ENCODE data around the gene LARP4B.

The LARP4B gene

DNA sequence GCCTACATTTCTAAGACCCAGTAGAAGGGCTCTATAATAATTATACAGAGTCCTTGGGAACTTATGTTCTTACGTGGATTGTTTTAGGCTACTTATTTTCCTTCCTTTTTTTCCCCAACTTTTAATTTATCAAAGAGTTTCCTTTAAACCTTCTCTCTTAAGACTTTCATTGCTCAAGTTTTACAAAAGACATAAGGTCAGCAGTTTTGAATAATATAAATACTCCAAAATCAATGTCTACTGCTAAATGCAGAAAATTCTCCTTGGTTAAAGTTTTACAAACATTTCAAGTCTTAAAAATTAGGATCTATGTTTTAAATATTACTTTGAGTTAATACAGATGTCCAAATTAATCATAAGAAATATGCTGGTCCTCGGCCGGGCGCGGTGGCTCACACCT lies 97.0 kb downstream of the LARP4B start:
- no peak overlapping the region for H3K27ac ChIP-seq (ENCODE audit: low read depth, low read length)
- no peak overlapping the region for H3K4me3 ChIP-seq (ENCODE audit: low read depth, low read length)
- peaks cover 20% of the 10 kb centered on the region for H3K36me3 ChIP-seq (ENCODE audit: insufficient read depth, low read length)
- H2AFZ ChIP-seq (ENCODE audit: low read length, unreplicated experiment): no peak overlapping the region
- H3K27me3 ChIP-seq (ENCODE audit: insufficient read depth, low read length): no peaks in the 10 kb centered on the region
- peaks cover 38% of the 10 kb centered on the region for H3K79me2 ChIP-seq (ENCODE audit: control insufficient read depth, insufficient read depth, low read length, unreplicated experiment)
- H3K4me1 ChIP-seq (ENCODE audit: control insufficient read depth, insufficient read depth, low read length, unreplicated experiment): no peaks in the 10 kb centered on the region

DNA sequence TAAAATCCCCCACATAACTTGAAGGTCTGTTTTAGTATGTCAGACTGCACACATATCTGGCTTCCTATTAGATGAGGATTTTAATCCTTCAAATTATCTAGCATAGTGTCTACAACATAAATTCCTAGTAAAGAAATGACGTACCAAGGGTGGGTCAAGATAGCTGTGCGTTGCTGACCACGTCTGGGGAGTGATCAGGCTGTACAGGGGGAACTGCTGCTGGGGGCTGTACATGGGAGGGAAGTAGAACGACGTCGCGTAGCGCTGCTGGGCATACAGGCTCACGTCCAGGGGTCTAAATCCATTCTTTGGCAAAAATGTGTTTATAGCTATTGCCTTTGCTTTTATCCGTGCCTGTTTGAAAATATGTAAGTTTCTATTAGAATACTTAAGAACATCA lies 102.3 kb downstream of the LARP4B start:
- Histone ChIP-seq H3K4me1 (ENCODE audit: control insufficient read depth, insufficient read depth, low read length, unreplicated experiment) (no peaks in the 10 kb centered on the region), H2AFZ (ENCODE audit: low read length, unreplicated experiment) (no peak overlapping the region), H3K27ac (ENCODE audit: low read depth, low read length) (no peak overlapping the region), H3K79me2 (ENCODE audit: control insufficient read depth, insufficient read depth, low read length, unreplicated experiment) (peaks cover 17% of the 10 kb centered on the region), H3K4me3 (ENCODE audit: low read depth, low read length) (no peak overlapping the region), H3K27me3 (ENCODE audit: insufficient read depth, low read length) (no peaks in the 10 kb centered on the region), H3K36me3 (ENCODE audit: insufficient read depth, low read length) (peaks cover 43% of the 10 kb centered on the region)

DNA sequence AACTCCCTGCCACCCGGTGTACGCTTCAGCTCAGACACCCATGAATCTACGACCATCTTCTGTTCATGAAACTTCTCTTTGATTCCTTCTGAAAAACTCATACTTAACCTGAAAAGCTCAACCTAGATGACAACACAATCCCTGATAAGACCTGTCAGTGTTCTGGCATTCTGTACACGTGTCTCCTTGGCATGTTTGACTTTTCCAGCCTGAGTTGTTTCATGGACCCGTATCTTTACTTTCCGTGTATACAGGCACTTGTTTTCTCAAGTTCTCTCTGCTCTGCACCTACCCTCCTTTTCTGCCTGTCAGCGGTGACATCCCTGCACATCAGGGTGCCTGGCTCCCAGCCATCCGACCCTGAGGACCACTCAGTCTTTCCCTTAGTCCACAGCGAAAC lies 103.3 kb downstream of the LARP4B start:
- Histone ChIP-seq H3K79me2 (ENCODE audit: control insufficient read depth, insufficient read depth, low read length, unreplicated experiment) (peaks cover 15% of the 10 kb centered on the region), H3K27me3 (ENCODE audit: insufficient read depth, low read length) (no peaks in the 10 kb centered on the region), H3K36me3 (ENCODE audit: insufficient read depth, low read length) (peaks cover 48% of the 10 kb centered on the region), H3K4me3 (ENCODE audit: low read depth, low read length) (no peak overlapping the region), H3K27ac (ENCODE audit: low read depth, low read length) (no peak overlapping the region), H2AFZ (ENCODE audit: low read length, unreplicated experiment) (no peak overlapping the region), H3K4me1 (ENCODE audit: control insufficient read depth, insufficient read depth, low read length, unreplicated experiment) (no peaks in the 10 kb centered on the region)

DNA sequence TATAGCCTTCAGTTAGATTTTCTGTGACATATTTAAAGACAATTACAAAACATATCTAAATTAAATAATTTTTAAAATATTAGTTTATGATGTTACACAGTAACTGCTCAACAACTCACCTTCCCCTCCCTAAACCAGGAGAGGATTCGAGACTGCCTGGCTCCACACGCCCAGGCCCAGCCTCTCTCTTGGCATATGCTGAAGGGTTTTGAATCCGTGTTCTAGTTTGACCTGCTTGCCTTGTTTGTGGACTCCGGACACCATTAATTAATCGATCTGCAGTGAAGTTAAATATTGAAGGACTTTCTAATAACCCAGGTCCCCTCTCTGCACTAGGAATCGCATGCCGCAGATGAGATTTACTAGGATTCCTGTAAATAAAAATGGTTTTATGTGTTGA lies 106.6 kb downstream of the LARP4B start:
- Histone ChIP-seq H3K36me3 (ENCODE audit: insufficient read depth, low read length) (peaks cover 61% of the 10 kb centered on the region), H3K4me3 (ENCODE audit: low read depth, low read length) (no peak overlapping the region), H3K4me1 (ENCODE audit: control insufficient read depth, insufficient read depth, low read length, unreplicated experiment) (peaks cover 13% of the 10 kb centered on the region), H3K79me2 (ENCODE audit: control insufficient read depth, insufficient read depth, low read length, unreplicated experiment) (peaks cover 15% of the 10 kb centered on the region), H3K27ac (ENCODE audit: low read depth, low read length) (no peak overlapping the region), H2AFZ (ENCODE audit: low read length, unreplicated experiment) (no peak overlapping the region), H3K27me3 (ENCODE audit: insufficient read depth, low read length) (no peaks in the 10 kb centered on the region)

DNA sequence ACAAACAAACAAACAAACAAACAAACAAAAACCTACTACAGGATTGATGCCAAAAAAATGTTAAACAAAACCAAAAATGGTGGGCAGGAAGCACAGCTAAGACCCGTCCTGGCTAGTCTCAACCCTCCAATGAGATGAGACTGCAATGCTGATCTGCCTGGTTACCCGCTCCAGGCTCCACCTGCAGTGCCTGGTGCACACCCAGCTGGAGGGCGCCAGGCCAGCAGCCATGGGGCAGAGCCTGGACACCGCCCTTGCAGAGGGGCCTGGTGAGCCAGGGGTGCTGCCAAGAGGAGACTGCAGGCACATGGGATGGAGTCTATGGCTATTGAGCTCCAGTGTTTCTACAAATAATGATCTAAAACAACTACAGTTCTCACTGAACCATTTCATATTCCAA lies 107.0 kb downstream of the LARP4B start:
- H3K79me2 ChIP-seq (ENCODE audit: control insufficient read depth, insufficient read depth, low read length, unreplicated experiment): peaks cover 19% of the 10 kb centered on the region
- H3K36me3 ChIP-seq (ENCODE audit: insufficient read depth, low read length): peaks cover 62% of the 10 kb centered on the region
- H3K27ac ChIP-seq (ENCODE audit: low read depth, low read length): no peak overlapping the region
- H3K4me1 ChIP-seq (ENCODE audit: control insufficient read depth, insufficient read depth, low read length, unreplicated experiment): peaks cover 17% of the 10 kb centered on the region
- H2AFZ ChIP-seq (ENCODE audit: low read length, unreplicated experiment): no peak overlapping the region
- H3K4me3 ChIP-seq (ENCODE audit: low read depth, low read length): no peak overlapping the region
- H3K27me3 ChIP-seq (ENCODE audit: insufficient read depth, low read length): no peaks in the 10 kb centered on the region

DNA sequence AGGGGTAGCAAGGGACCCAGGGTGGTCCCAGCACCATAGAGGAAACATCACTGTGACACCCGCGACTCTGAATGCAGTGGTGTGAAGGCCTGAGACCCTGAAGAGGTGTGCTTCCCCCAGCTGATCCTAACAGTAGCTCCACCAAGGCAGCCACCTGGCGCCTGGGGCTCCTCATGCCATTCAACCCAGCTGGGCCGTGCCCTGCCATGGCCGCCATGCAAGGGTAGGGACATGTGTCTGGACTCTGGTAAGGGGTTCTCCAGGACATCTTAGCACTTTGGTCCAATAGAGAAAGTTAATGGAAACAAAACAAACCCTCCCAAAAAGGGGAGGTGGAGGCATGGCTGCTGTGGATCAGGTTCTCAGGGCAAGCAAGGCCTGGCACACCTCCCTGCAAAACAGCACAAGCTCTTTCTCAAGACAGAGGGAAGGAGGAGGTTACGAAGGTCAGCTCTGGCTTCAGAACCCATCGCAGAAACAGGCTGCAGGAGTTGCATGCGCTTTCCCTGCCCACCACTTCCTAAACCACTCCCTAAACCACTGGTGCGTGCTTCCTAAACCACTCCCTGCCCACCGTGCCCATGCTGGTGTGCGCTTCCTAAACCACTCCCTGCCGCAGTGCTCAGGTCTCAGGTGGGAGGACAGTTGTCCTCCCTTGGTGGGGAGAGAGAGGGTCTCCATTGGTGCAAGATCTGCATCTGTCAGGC lies 108.7 kb downstream of the LARP4B start:
- Histone ChIP-seq H3K4me3 (ENCODE audit: low read depth, low read length) (no peak overlapping the region), H3K27me3 (ENCODE audit: insufficient read depth, low read length) (no peaks in the 10 kb centered on the region), H2AFZ (ENCODE audit: low read length, unreplicated experiment) (no peak overlapping the region), H3K79me2 (ENCODE audit: control insufficient read depth, insufficient read depth, low read length, unreplicated experiment) (peaks cover 14% of the 10 kb centered on the region), H3K4me1 (ENCODE audit: control insufficient read depth, insufficient read depth, low read length, unreplicated experiment) (peaks cover 26% of the 10 kb centered on the region), H3K36me3 (ENCODE audit: insufficient read depth, low read length) (peaks cover 58% of the 10 kb centered on the region), H3K27ac (ENCODE audit: low read depth, low read length) (no peak overlapping the region)

DNA sequence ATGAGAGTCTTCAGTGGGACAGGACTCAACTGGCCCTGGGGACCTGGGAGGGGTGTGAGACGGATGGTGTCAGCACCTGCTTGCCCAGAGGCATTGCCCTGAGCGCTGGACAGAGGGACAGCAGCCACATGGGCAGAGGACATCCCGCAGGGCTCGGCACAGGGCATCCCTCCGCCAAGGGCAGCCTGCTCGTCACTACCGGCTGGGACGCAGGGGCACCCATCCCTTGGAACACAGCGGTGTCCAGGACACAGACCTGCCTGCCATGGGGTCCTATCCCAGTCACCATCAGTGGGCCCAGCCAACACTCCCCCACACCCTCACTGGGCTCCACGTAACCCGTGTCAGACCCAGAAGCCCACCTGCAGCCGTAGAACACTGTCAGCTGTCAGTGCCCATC lies 109.3 kb downstream of the LARP4B start:
- Histone ChIP-seq H3K36me3 (ENCODE audit: insufficient read depth, low read length) (peaks cover 62% of the 10 kb centered on the region), H3K27ac (ENCODE audit: low read depth, low read length) (no peak overlapping the region), H3K4me3 (ENCODE audit: low read depth, low read length) (no peak overlapping the region), H3K4me1 (ENCODE audit: control insufficient read depth, insufficient read depth, low read length, unreplicated experiment) (peaks cover 32% of the 10 kb centered on the region), H2AFZ (ENCODE audit: low read length, unreplicated experiment) (no peak overlapping the region), H3K79me2 (ENCODE audit: control insufficient read depth, insufficient read depth, low read length, unreplicated experiment) (peaks cover 11% of the 10 kb centered on the region), H3K27me3 (ENCODE audit: insufficient read depth, low read length) (no peaks in the 10 kb centered on the region)

DNA sequence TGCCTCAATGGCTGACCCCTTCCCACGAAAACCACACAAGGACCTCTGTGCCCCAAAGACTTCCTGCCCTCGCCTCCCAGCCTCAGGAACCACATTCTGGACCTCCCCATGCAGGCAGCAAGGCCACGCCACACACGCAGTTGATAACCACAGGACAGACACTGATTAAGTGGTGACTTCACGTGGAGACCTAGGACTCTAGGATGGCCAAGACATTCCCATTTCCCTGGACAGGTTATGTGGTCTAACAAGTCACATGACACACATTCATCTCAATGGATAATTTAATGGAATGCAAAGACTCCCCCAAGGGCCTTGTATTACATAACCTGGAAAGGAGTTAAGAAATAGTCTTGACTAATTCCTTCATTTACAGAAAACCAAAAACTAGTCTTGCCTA lies 110.2 kb downstream of the LARP4B start:
- no peak overlapping the region for H2AFZ ChIP-seq (ENCODE audit: low read length, unreplicated experiment)
- no peaks in the 10 kb centered on the region for H3K27me3 ChIP-seq (ENCODE audit: insufficient read depth, low read length)
- H3K36me3 ChIP-seq (ENCODE audit: insufficient read depth, low read length): peaks cover 69% of the 10 kb centered on the region
- H3K4me1 ChIP-seq (ENCODE audit: control insufficient read depth, insufficient read depth, low read length, unreplicated experiment): peaks cover 34% of the 10 kb centered on the region
- no peak overlapping the region for H3K4me3 ChIP-seq (ENCODE audit: low read depth, low read length)
- H3K27ac ChIP-seq (ENCODE audit: low read depth, low read length): peak overlapping the region; percentile 27; the same call in 1 of the 2 replicates
- H3K79me2 ChIP-seq (ENCODE audit: control insufficient read depth, insufficient read depth, low read length, unreplicated experiment): peaks cover 12% of the 10 kb centered on the region

DNA sequence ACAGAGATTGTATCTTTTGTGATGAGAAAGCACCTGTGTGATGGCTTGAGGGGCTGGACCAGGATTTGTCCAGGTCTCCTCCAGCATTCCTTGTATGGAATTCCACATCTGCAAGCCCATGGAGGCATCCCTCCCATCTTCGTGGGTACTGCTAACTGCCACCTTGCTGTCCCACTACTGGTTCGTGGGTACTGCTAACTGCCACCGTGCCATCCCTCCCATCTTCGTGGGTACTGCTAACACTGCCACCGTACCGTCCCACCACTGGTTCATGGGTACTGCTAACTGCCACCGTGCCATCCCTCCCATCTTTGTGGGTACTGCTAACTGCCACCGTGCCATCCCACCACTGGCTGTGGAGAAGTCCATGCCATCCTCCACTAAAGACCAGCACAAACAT lies 111.7 kb downstream of the LARP4B start:
- Histone ChIP-seq H3K4me1 (ENCODE audit: control insufficient read depth, insufficient read depth, low read length, unreplicated experiment) (peaks cover 34% of the 10 kb centered on the region), H2AFZ (ENCODE audit: low read length, unreplicated experiment) (no peak overlapping the region), H3K27ac (ENCODE audit: low read depth, low read length) (peak overlapping the region; percentile 51), H3K27me3 (ENCODE audit: insufficient read depth, low read length) (no peaks in the 10 kb centered on the region), H3K36me3 (ENCODE audit: insufficient read depth, low read length) (peaks cover 54% of the 10 kb centered on the region), H3K79me2 (ENCODE audit: control insufficient read depth, insufficient read depth, low read length, unreplicated experiment) (peaks cover 12% of the 10 kb centered on the region), H3K4me3 (ENCODE audit: low read depth, low read length) (no peak overlapping the region)

DNA sequence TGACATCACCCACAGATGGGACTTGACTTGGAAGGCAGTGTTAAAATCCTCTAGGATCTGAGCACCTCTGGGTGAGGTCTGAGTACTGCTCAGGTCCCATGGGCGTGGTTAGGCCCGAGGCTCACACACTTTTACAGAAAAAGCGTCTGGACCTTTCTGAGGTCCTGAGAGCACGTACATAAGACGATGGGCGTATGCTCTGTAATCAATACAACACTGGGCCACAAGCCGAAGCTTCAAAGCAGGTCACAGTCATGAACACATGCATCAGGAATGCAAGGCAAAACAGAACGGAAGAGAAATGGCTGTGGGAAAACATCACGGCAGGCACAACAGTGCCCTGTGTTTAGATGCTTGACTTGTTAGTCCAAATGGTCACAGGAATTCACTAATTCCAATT lies 112.2 kb downstream of the LARP4B start:
- Histone ChIP-seq H3K36me3 (ENCODE audit: insufficient read depth, low read length) (peaks cover 55% of the 10 kb centered on the region), H3K79me2 (ENCODE audit: control insufficient read depth, insufficient read depth, low read length, unreplicated experiment) (peaks cover 10% of the 10 kb centered on the region), H3K27me3 (ENCODE audit: insufficient read depth, low read length) (no peaks in the 10 kb centered on the region), H3K27ac (ENCODE audit: low read depth, low read length) (peak overlapping the region; percentile 51; the same call in 1 of the 2 replicates), H3K4me1 (ENCODE audit: control insufficient read depth, insufficient read depth, low read length, unreplicated experiment) (peaks cover 34% of the 10 kb centered on the region), H3K4me3 (ENCODE audit: low read depth, low read length) (no peak overlapping the region), H2AFZ (ENCODE audit: low read length, unreplicated experiment) (no peak overlapping the region)

DNA sequence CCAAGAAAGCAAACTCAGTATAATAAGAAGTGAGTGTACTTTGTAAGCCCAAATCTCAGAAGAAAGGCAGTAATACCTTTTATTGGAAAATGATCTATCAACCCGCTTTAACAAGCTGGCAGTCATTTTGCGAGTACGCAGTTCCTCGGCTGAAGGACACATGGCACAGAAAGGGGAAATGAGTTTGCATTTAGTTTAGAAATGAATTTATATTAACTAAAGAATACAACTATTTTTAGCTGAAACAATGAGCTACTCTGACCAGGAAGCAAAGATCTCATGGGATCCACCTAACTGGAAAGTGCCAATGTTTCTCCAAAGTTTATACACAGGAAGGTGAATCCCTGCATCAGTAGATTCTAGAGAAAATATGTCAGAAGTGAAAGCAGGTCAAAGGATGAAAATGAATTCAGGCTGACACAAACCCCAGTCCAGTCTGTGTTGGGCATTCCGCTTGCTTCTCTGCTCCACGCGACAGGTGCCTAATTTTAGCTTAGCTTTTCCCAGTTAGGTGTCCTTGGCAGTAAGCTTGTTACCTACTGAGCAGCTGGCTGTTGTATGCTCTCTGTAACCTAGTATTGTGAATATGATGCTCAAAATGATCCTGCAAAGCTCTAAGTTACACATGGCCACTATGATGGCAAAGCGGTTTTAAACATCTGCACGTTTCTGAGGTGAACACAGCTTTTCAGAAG lies 112.8 kb downstream of the LARP4B start:
- Histone ChIP-seq H3K36me3 (ENCODE audit: insufficient read depth, low read length) (peaks cover 56% of the 10 kb centered on the region), H2AFZ (ENCODE audit: low read length, unreplicated experiment) (no peak overlapping the region), H3K4me1 (ENCODE audit: control insufficient read depth, insufficient read depth, low read length, unreplicated experiment) (peaks cover 34% of the 10 kb centered on the region), H3K79me2 (ENCODE audit: control insufficient read depth, insufficient read depth, low read length, unreplicated experiment) (peaks cover 10% of the 10 kb centered on the region), H3K27ac (ENCODE audit: low read depth, low read length) (peak overlapping the region; percentile 51; the same call in 1 of the 2 replicates), H3K27me3 (ENCODE audit: insufficient read depth, low read length) (no peaks in the 10 kb centered on the region), H3K4me3 (ENCODE audit: low read depth, low read length) (no peak overlapping the region)
